ENCODE results near the gene FARP2. TPM values are rescaled to one million over a fixed set of nuclear protein-coding genes. Genes with fewer than 3 reads are reported as not detected.

FARP2 gene
- total and polyA plus RNA-seq, 9 donors, result 27.2 to 46.1 (median 33.6) TPM

- WGBS (ENCODE audit: insufficient coverage), result no CpG with 5 or more reads among the region's 1 CpG
- DNase-seq, result no peak
Measured at GRCh38 chr2:241481687-241482086, 125.6 kb downstream of the FARP2 start.

GRCh38 chr2:241482126-241482955 lies 126.3 kb downstream of the FARP2 start:
- Histone ChIP-seq H3K27me3 (ENCODE audit: control insufficient read depth, insufficient read depth, low read length) (no peaks in the 10 kb centered on the region), H3K4me1 (ENCODE audit: control insufficient read depth, insufficient read depth, low read length) (peaks cover 25% of the 10 kb centered on the region), H3K9me3 (replicated peaks; ENCODE audit: control insufficient read depth, low read depth, low read length) (no peaks in the 10 kb centered on the region), H3K4me3 (ENCODE audit: low read length) (no peak overlapping the region), H3K27ac (ENCODE audit: low read length) (no peak overlapping the region), H3K36me3 (ENCODE audit: control insufficient read depth, insufficient read depth, low read length) (peaks cover 25% of the 10 kb centered on the region)
- no peak for DNase-seq
- WGBS (ENCODE audit: insufficient coverage), result 59% methylated on average over 9 of the region's 20 CpGs

More at GRCh38 chr2:241481687-241482086, 125.6 kb downstream of the FARP2 start:
- Histone ChIP-seq H3K9me3 (replicated peaks; ENCODE audit: control insufficient read depth, low read depth, low read length) (no peaks in the 10 kb centered on the region), H3K27me3 (ENCODE audit: control insufficient read depth, insufficient read depth, low read length) (no peaks in the 10 kb centered on the region), H3K4me3 (ENCODE audit: low read length) (no peak overlapping the region), H3K4me1 (ENCODE audit: control insufficient read depth, insufficient read depth, low read length) (peaks cover 25% of the 10 kb centered on the region), H3K36me3 (ENCODE audit: control insufficient read depth, insufficient read depth, low read length) (peaks cover 23% of the 10 kb centered on the region), H3K27ac (ENCODE audit: low read length) (no peak overlapping the region)

GRCh38 chr2:241483305-241483704 lies 127.2 kb downstream of the FARP2 start:
- Histone ChIP-seq H3K27me3 (ENCODE audit: control insufficient read depth, insufficient read depth, low read length) (no peaks in the 10 kb centered on the region), H3K27ac (ENCODE audit: low read length) (no peak overlapping the region), H3K4me1 (ENCODE audit: control insufficient read depth, insufficient read depth, low read length) (peaks cover 25% of the 10 kb centered on the region), H3K4me3 (ENCODE audit: low read length) (no peak overlapping the region), H3K9me3 (replicated peaks; ENCODE audit: control insufficient read depth, low read depth, low read length) (no peaks in the 10 kb centered on the region), H3K36me3 (ENCODE audit: control insufficient read depth, insufficient read depth, low read length) (peaks cover 22% of the 10 kb centered on the region)
- no peak for DNase-seq
- 97% methylated on average over 4 of the region's 9 CpGs for WGBS (ENCODE audit: insufficient coverage)

- Histone ChIP-seq H3K4me3 (ENCODE audit: low read length) (no peak overlapping the region), H3K27me3 (ENCODE audit: control insufficient read depth, insufficient read depth, low read length) (no peaks in the 10 kb centered on the region), H3K4me1 (ENCODE audit: control insufficient read depth, insufficient read depth, low read length) (peaks cover 29% of the 10 kb centered on the region), H3K9me3 (replicated peaks; ENCODE audit: control insufficient read depth, low read depth, low read length) (no peaks in the 10 kb centered on the region), H3K36me3 (ENCODE audit: control insufficient read depth, insufficient read depth, low read length) (peaks cover 18% of the 10 kb centered on the region), H3K27ac (ENCODE audit: low read length) (no peak overlapping the region)
- WGBS (ENCODE audit: insufficient coverage), result 91% methylated on average over 1 of the region's 1 CpG
- no peak for DNase-seq
Measured at GRCh38 chr2:241485172-241485911, 129.3 kb downstream of the FARP2 start.

- WGBS (ENCODE audit: insufficient coverage), result no CpG with 5 or more reads among the region's 3 CpGs
- Histone ChIP-seq H3K36me3 (ENCODE audit: control insufficient read depth, insufficient read depth, low read length) (peaks cover 30% of the 10 kb centered on the region), H3K27ac (ENCODE audit: low read length) (no peak overlapping the region)
Measured at GRCh38 chr2:241489088-241489487, 133.0 kb downstream of the FARP2 start.

GRCh38 chr2:241489733-241490680 lies 133.9 kb downstream of the FARP2 start:
- H3K4me1 ChIP-seq (ENCODE audit: control insufficient read depth, insufficient read depth, low read length), result peaks cover 24% of the 10 kb centered on the region
- 90% methylated on average over 12 of the region's 15 CpGs for WGBS (ENCODE audit: insufficient coverage)
- H3K27me3 ChIP-seq (ENCODE audit: control insufficient read depth, insufficient read depth, low read length), result no peaks in the 10 kb centered on the region
- no peak overlapping the region for H3K4me3 ChIP-seq (ENCODE audit: low read length)
- no peak for DNase-seq
- peaks cover 37% of the 10 kb centered on the region for H3K36me3 ChIP-seq (ENCODE audit: control insufficient read depth, insufficient read depth, low read length)
- H3K9me3 ChIP-seq (replicated peaks; ENCODE audit: control insufficient read depth, low read depth, low read length), result no peaks in the 10 kb centered on the region
- H3K27ac ChIP-seq (ENCODE audit: low read length), result peak overlapping the region; percentile 51

More at GRCh38 chr2:241489088-241489487, 133.0 kb downstream of the FARP2 start:
- Histone ChIP-seq H3K27me3 (ENCODE audit: control insufficient read depth, insufficient read depth, low read length) (no peaks in the 10 kb centered on the region), H3K4me1 (ENCODE audit: control insufficient read depth, insufficient read depth, low read length) (peaks cover 24% of the 10 kb centered on the region), H3K9me3 (replicated peaks; ENCODE audit: control insufficient read depth, low read depth, low read length) (no peaks in the 10 kb centered on the region), H3K4me3 (ENCODE audit: low read length) (no peak overlapping the region)
- DNase-seq, result no peak

GRCh38 chr2:241490825-241491506 lies 134.9 kb downstream of the FARP2 start:
- Histone ChIP-seq H3K27me3 (ENCODE audit: control insufficient read depth, insufficient read depth, low read length) (no peaks in the 10 kb centered on the region), H3K4me3 (ENCODE audit: low read length) (no peak overlapping the region), H3K27ac (ENCODE audit: low read length) (no peak overlapping the region), H3K36me3 (ENCODE audit: control insufficient read depth, insufficient read depth, low read length) (peaks cover 46% of the 10 kb centered on the region), H3K9me3 (replicated peaks; ENCODE audit: control insufficient read depth, low read depth, low read length) (no peaks in the 10 kb centered on the region), H3K4me1 (ENCODE audit: control insufficient read depth, insufficient read depth, low read length) (peaks cover 24% of the 10 kb centered on the region)
- no peak for DNase-seq
- 67% methylated on average over 10 of the region's 16 CpGs for WGBS (ENCODE audit: insufficient coverage)

GRCh38 chr2:241491549-241492173 lies 135.6 kb downstream of the FARP2 start:
- WGBS (ENCODE audit: insufficient coverage), result 72% methylated on average over 13 of the region's 15 CpGs
- peaks cover 50% of the 10 kb centered on the region for H3K36me3 ChIP-seq (ENCODE audit: control insufficient read depth, insufficient read depth, low read length)

GRCh38 chr2:241492174-241492565 lies 136.1 kb downstream of the FARP2 start:
- Histone ChIP-seq H3K9me3 (replicated peaks; ENCODE audit: control insufficient read depth, low read depth, low read length) (no peaks in the 10 kb centered on the region), H3K4me1 (ENCODE audit: control insufficient read depth, insufficient read depth, low read length) (peaks cover 24% of the 10 kb centered on the region), H3K27me3 (ENCODE audit: control insufficient read depth, insufficient read depth, low read length) (no peaks in the 10 kb centered on the region), H3K36me3 (ENCODE audit: control insufficient read depth, insufficient read depth, low read length) (peaks cover 52% of the 10 kb centered on the region), H3K27ac (ENCODE audit: low read length) (no peak overlapping the region), H3K4me3 (ENCODE audit: low read length) (no peak overlapping the region)
- 90% methylated on average over 7 of the region's 7 CpGs for WGBS (ENCODE audit: insufficient coverage)
- DNase-seq, result no peak

More at GRCh38 chr2:241491549-241492173, 135.6 kb downstream of the FARP2 start:
- H3K9me3 ChIP-seq (replicated peaks; ENCODE audit: control insufficient read depth, low read depth, low read length), result no peaks in the 10 kb centered on the region
- H3K4me1 ChIP-seq (ENCODE audit: control insufficient read depth, insufficient read depth, low read length), result peaks cover 24% of the 10 kb centered on the region
- H3K27me3 ChIP-seq (ENCODE audit: control insufficient read depth, insufficient read depth, low read length), result no peaks in the 10 kb centered on the region
- no peak for DNase-seq
- no peak overlapping the region for H3K4me3 ChIP-seq (ENCODE audit: low read length)
- no peak overlapping the region for H3K27ac ChIP-seq (ENCODE audit: low read length)
